ENCODE results near the gene RARA. TPM values are rescaled to one million over a fixed set of nuclear protein-coding genes. Genes with fewer than 3 reads are reported as not detected.

The RARA gene
- polyA plus RNA-seq, 1 donor from 2014 or later = 6.6 TPM

GRCh38 chr17:40341808-40342503, 33.0 kb downstream of the RARA start:
- no peaks in the 10 kb centered on the region for H4K20me1 ChIP-seq (ENCODE audit: insufficient read depth)
- H2AFZ ChIP-seq (ENCODE audit: low read depth, low read length) = peak overlapping the region; percentile 33
- peak overlapping the region; percentile 97 for H3K9ac ChIP-seq (ENCODE audit: low read length)

GRCh38 chr17:40342504-40343218, 33.7 kb downstream of the RARA start:
- peaks cover 2% of the 10 kb centered on the region for H3F3A ChIP-seq (ENCODE audit: insufficient read depth, low read length, poor library complexity, severe bottlenecking)
- H3K4me3 ChIP-seq (ENCODE audit: low read length) = peak overlapping the region; percentile 91
- no peaks in the 10 kb centered on the region for H3K9me3 ChIP-seq (ENCODE audit: low read length)
- H3K36me3 ChIP-seq (ENCODE audit: insufficient read depth, low read length) = no peaks in the 10 kb centered on the region
- no peaks in the 10 kb centered on the region for H3K9me2 ChIP-seq (ENCODE audit: insufficient read depth, low read length)
- peak overlapping the region; percentile 78 for H3K4me2 ChIP-seq (ENCODE audit: low read length)
- peak overlapping the region; percentile 88 for H3K27ac ChIP-seq (ENCODE audit: low read length)
- H4K20me1 ChIP-seq (ENCODE audit: insufficient read depth) = no peaks in the 10 kb centered on the region
- H3K9ac ChIP-seq (ENCODE audit: low read length) = peak overlapping the region; percentile 97
- peaks cover 65% of the 10 kb centered on the region for H3K79me2 ChIP-seq (replicated peaks; ENCODE audit: insufficient read depth, low read length)
- H3K27me3 ChIP-seq (ENCODE audit: insufficient read depth, low read depth, low read length) = no peaks in the 10 kb centered on the region
- H2AFZ ChIP-seq (ENCODE audit: low read depth, low read length) = no peak overlapping the region
- TF ChIP-seq SMC3 (conservative IDR thresholded peaks at IDR 0.05; ENCODE audit: poor library complexity) (no peak), MXI1 (conservative IDR thresholded peaks at IDR 0.05; ENCODE audit: poor library complexity, severe bottlenecking) (no peak), EP300 (conservative IDR thresholded peaks at IDR 0.05; ENCODE audit: poor library complexity, severe bottlenecking) (no peak), POLR2AphosphoS5 (IDR thresholded peaks at IDR 0.05) (no peak), EZH2 (IDR thresholded peaks at IDR 0.05; ENCODE audit: borderline replicate concordance, insufficient read depth, low read length, poor library complexity, severe bottlenecking) (no peak), RAD21 (conservative IDR thresholded peaks at IDR 0.05) (no peak)
- TF ChIP-seq, protein P1, sequence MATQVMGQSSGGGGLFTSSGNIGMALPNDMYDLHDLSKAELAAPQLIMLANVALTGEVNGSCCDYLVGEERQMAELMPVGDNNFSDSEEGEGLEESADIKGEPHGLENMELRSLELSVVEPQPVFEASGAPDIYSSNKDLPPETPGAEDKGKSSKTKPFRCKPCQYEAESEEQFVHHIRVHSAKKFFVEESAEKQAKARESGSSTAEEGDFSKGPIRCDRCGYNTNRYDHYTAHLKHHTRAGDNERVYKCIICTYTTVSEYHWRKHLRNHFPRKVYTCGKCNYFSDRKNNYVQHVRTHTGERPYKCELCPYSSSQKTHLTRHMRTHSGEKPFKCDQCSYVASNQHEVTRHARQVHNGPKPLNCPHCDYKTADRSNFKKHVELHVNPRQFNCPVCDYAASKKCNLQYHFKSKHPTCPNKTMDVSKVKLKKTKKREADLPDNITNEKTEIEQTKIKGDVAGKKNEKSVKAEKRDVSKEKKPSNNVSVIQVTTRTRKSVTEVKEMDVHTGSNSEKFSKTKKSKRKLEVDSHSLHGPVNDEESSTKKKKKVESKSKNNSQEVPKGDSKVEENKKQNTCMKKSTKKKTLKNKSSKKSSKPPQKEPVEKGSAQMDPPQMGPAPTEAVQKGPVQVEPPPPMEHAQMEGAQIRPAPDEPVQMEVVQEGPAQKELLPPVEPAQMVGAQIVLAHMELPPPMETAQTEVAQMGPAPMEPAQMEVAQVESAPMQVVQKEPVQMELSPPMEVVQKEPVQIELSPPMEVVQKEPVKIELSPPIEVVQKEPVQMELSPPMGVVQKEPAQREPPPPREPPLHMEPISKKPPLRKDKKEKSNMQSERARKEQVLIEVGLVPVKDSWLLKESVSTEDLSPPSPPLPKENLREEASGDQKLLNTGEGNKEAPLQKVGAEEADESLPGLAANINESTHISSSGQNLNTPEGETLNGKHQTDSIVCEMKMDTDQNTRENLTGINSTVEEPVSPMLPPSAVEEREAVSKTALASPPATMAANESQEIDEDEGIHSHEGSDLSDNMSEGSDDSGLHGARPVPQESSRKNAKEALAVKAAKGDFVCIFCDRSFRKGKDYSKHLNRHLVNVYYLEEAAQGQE (IDR thresholded peaks at IDR 0.05; ENCODE audit: borderline replicate concordance) = no peak

More at GRCh38 chr17:40341808-40342503, 33.0 kb downstream of the RARA start:
- Histone ChIP-seq H3K9me3 (ENCODE audit: low read length) (no peaks in the 10 kb centered on the region), H3F3A (ENCODE audit: insufficient read depth, low read length, poor library complexity, severe bottlenecking) (peaks cover 2% of the 10 kb centered on the region), H3K4me3 (ENCODE audit: low read length) (peak overlapping the region; percentile 91), H3K27me3 (ENCODE audit: insufficient read depth, low read depth, low read length) (no peaks in the 10 kb centered on the region), H3K4me2 (ENCODE audit: low read length) (peak overlapping the region; percentile 78), H3K9me2 (ENCODE audit: insufficient read depth, low read length) (no peaks in the 10 kb centered on the region), H3K27ac (ENCODE audit: low read length) (peak overlapping the region; percentile 88), H3K79me2 (replicated peaks; ENCODE audit: insufficient read depth, low read length) (peaks cover 59% of the 10 kb centered on the region), H3K36me3 (ENCODE audit: insufficient read depth, low read length) (no peaks in the 10 kb centered on the region)
- TF ChIP-seq TAF1 (IDR thresholded peaks at IDR 0.05; ENCODE audit: low read depth) = no peak
- no peak for TF ChIP-seq SMC3 (conservative IDR thresholded peaks at IDR 0.05; ENCODE audit: poor library complexity)
- peak; percentile 21 for TF ChIP-seq MXI1 (conservative IDR thresholded peaks at IDR 0.05; ENCODE audit: poor library complexity, severe bottlenecking)
- TF ChIP-seq POLR2AphosphoS5 (IDR thresholded peaks at IDR 0.05) = peak; percentile 83
- TF ChIP-seq, protein P1 (IDR thresholded peaks at IDR 0.05; ENCODE audit: borderline replicate concordance) = peak; percentile 4
- no peak for TF ChIP-seq EZH2 (IDR thresholded peaks at IDR 0.05; ENCODE audit: borderline replicate concordance, insufficient read depth, low read length, poor library complexity, severe bottlenecking)
- no peak for TF ChIP-seq RAD21 (conservative IDR thresholded peaks at IDR 0.05)
- no peak for TF ChIP-seq CTCF (IDR thresholded peaks at IDR 0.05; ENCODE audit: poor library complexity, severe bottlenecking)
- no peak for TF ChIP-seq EP300 (conservative IDR thresholded peaks at IDR 0.05; ENCODE audit: poor library complexity, severe bottlenecking)
